SH-SY5Y (cell line): Measurements from ENCODE around the gene NTRK2.

Experiments used
- GATA2 ChIP-seq: IDR thresholded peaks from 2 replicates; pipeline ENCODE4 v1.6.1; 2011; ENCODE audit warnings: mild to moderate bottlenecking, low read depth, low read length
- GATA3 ChIP-seq: IDR thresholded peaks from 2 replicates; pipeline ENCODE4 v1.6.1; 2011; ENCODE audit warnings: low read depth, mild to moderate bottlenecking, low read length, moderate library complexity

- TF ChIP-seq GATA2: no peak
- no peak for TF ChIP-seq GATA3
Measured at GRCh38 chr9:84829997-84830696, 160.6 kb downstream of the NTRK2 start.
